ES-I3 (cell line): ENCODE results near the gene RBM45.

ENCODE experiments used
- H3K36me3 ChIP-seq: 2 replicates; pipeline ENCODE4 v1.6.1; 2013; ENCODE audit warnings: mild to moderate bottlenecking, low read length, control low read depth, moderate library complexity; ENCODE audit not compliant: insufficient read depth
- H3K4me1 ChIP-seq: 2 replicates; pipeline ENCODE4 v1.6.1; 2013; ENCODE audit warnings: mild to moderate bottlenecking, control low read depth, low read length; ENCODE audit not compliant: insufficient read depth
- H3K9ac ChIP-seq: 2 replicates; pipeline ENCODE4 v1.6.1; 2013; ENCODE audit warnings: low read depth, mild to moderate bottlenecking, low read length, moderate library complexity
- H3K9me3 ChIP-seq: 2 replicates; pipeline ENCODE4 v1.6.1; 2013; ENCODE audit warnings: mild to moderate bottlenecking, low read length, moderate library complexity; ENCODE audit not compliant: control insufficient read depth, insufficient read depth

The RBM45 gene

GRCh38 chr2:178159966-178160365, 47.7 kb downstream of the RBM45 start:
- Histone ChIP-seq H3K36me3 (no peaks in the 10 kb centered on the region), H3K4me1 (0 out of 2 replicates have a peak, but pooled peaks cover 3% of the 10 kb centered on the region)

DNA sequence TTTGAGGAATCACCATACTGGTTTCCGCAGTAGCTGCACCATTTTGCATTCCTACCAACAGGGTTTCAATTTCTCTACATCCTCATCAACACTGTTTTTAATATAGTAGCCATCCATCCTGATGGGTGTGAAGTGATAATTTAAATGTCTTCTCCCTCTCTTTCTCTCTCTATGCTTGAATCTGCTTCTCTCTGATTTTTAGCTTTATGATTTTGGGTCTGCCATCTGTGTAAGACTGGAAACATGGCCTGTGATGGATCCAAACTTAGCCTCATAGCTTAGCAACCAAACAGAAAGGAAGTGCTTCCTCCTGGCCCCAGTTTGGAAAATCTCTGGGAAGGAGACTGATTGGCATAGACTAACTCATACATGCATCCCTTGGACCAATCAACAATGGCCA, 48.4 kb downstream of the RBM45 start:
- Histone ChIP-seq H3K4me1 (0 out of 2 replicates have a peak, but pooled peaks cover 3% of the 10 kb centered on the region), H3K36me3 (no peaks in the 10 kb centered on the region), H3K9ac (no peak overlapping the region), H3K9me3 (no peaks in the 10 kb centered on the region)

More at GRCh38 chr2:178159966-178160365, 47.7 kb downstream of the RBM45 start:
- Histone ChIP-seq H3K9ac (no peak overlapping the region), H3K9me3 (no peaks in the 10 kb centered on the region)

DNA sequence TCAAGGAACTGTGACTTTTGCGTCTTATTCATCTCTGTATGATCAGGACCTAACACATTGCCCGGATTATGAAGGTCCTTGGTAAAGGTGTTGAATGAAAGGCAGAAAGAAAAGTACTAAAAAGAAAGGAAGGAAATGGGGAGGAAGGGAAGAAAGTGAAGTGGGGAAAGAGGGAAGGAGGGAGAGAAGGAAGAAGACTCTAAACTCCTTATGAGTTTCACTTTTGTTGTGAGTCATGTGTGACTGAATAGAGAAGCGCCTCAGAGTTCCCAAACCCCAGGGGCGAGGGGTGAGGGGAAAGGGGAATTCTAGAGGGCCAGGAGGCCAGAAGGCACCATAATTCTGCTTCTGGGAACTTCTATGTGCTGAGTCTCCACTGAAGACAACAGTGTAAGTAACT, 51.2 kb downstream of the RBM45 start:
- H3K36me3 ChIP-seq: no peaks in the 10 kb centered on the region
- no peaks in the 10 kb centered on the region for H3K9me3 ChIP-seq
- 0 out of 2 replicates have a peak, but pooled peaks cover 3% of the 10 kb centered on the region for H3K4me1 ChIP-seq
- H3K9ac ChIP-seq: no peak overlapping the region

- H3K4me1 ChIP-seq: 0 out of 2 replicates have a peak, but pooled peaks cover 3% of the 10 kb centered on the region
- H3K36me3 ChIP-seq: no peaks in the 10 kb centered on the region
- H3K9ac ChIP-seq: no peak overlapping the region
- H3K9me3 ChIP-seq: no peaks in the 10 kb centered on the region
Observed at GRCh38 chr2:178163911-178164310, 51.7 kb downstream of the RBM45 start.

DNA sequence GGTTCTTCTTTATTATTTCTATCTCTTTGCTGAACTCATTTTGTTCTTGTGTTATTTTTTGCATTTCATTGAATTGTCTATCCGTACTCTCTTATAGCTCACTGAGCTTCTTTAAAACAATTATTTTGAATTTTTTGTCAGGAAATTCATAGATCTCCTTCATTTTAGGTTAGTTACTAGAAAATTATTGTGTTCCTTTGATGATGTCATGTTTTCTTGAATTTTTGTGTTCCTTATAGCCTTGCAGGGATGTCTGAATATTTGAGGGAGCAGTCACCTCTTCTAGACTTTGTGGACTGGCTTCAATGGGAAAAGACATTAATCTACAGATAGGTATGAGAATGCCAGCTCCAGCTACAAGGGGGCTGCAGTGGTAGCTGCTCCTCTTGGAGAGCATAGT, 61.4 kb downstream of the RBM45 start:
- H3K9ac ChIP-seq: no peak overlapping the region
- H3K9me3 ChIP-seq: no peaks in the 10 kb centered on the region
- no peaks in the 10 kb centered on the region for H3K36me3 ChIP-seq

GRCh38 chr2:178177066-178177679, 64.9 kb downstream of the RBM45 start:
- no peaks in the 10 kb centered on the region for H3K36me3 ChIP-seq
- H3K9ac ChIP-seq: no peak overlapping the region
- H3K4me1 ChIP-seq: no peaks in the 10 kb centered on the region
- H3K9me3 ChIP-seq: no peaks in the 10 kb centered on the region

More for the DNA sequence above, 61.4 kb downstream of the RBM45 start:
- no peaks in the 10 kb centered on the region for H3K4me1 ChIP-seq
